IPS DF 4.7 (cell line): Measurements from ENCODE around the gene KRTAP10-3.

Source experiments
- DNase-seq: peaks from one replicate; pipeline ENCODE4 v3.0.0-alpha.2; 2013; ENCODE audit warnings: low spot score; ENCODE audit errors: extremely low read depth

KRTAP10-3 gene

DNA sequence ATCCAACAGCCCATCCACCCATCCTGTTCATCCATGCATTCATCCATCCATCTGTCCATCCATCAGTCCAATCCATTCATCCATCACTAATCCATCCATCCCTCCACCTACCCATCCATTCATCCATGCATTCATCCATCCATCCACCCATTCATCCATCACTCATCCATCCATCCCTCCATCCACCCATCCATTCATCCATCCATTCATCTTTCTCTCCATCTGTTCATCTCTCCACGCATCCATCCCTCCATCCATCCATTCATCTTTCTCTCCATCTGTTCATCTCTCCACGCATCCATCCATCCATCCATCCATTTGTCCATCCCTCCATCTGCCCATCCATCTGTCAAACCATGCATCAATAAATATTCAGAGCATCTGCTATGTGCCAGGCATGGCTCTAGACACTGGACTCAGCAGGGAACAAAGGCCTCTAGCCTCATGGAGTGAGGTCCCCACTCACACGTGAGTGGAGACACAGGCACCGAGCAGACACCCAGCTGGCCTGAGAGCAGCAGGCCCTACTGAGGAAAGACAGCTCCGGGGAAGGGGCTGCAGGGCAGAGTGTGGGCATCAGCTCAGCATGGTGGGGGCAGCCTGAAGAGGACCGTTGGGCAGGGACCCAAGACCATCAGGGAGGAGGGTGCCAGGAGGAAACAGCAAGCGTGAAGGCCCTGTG is 28.2 kb downstream of the KRTAP10-3 start:
- no peak for DNase-seq

DNA sequence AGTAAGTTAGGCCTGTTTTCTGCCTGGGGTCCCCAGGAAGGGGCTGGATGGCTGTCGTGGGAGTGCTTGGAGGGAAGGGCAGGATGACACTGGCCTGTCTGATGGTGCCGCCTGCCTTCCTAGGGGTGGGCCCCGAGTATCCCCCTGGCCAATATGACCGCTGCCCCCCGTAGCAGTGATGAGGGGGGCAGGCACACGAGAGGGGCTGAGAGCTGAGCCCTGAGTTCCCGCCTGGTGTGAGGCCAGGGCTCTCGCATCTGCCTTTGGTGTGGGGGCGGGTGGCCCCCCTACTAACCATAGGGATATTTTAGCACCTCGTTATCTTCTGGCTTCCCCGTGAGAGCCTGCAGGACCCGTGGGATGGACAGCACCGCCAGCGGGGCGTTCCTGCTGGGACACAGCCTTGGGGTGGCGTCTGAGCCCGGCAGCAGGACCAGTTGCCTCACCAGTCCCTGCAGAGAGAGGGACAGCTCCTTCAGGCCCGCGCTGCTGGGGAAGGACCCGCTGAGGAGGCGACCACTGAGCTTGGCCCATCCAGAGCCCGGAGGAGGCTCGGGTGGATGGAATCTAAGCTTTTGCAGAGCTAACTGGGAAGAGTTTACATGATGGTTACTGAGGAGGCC is 29.0 kb downstream of the KRTAP10-3 start:
- no peak for DNase-seq

DNA sequence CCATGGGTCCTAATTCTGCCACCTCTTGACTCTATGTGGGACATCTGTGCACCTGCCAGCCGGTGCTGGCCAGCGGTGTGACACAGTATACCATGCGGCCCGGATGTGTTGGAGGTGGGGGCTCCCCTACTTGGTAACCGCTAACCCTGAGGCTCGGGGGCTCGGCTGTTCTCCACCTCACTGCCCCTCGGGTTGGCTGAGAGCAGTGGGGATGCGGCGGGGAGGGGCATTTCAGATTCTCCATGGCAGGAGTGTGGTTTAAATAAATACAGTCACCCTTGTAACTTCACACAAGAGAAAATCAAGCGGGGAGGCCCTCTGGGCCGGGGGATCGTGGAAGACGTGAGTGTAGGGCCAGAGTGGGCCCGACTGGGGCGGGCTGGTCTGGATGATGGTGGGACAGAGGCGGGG is 29.6 kb downstream of the KRTAP10-3 start:
- DNase-seq: no peak

DNA sequence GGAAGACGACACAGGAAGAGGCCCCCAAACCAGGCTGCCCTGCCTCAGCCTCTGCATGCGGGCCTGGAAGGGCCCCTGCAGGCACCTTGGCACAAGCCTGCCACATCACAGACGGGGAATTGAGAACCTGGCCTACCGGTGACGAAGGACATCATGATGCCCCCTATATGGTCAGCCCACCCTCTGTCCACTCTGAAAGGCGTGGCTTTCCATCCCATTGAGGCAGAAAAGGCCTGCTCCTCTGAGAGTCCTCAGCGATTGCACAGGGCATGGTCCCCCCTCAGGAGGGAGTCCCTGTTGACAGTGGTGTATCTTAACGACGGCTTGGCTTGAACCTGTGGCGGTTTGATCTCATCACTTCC is 30.0 kb downstream of the KRTAP10-3 start:
- DNase-seq: no peak

DNA sequence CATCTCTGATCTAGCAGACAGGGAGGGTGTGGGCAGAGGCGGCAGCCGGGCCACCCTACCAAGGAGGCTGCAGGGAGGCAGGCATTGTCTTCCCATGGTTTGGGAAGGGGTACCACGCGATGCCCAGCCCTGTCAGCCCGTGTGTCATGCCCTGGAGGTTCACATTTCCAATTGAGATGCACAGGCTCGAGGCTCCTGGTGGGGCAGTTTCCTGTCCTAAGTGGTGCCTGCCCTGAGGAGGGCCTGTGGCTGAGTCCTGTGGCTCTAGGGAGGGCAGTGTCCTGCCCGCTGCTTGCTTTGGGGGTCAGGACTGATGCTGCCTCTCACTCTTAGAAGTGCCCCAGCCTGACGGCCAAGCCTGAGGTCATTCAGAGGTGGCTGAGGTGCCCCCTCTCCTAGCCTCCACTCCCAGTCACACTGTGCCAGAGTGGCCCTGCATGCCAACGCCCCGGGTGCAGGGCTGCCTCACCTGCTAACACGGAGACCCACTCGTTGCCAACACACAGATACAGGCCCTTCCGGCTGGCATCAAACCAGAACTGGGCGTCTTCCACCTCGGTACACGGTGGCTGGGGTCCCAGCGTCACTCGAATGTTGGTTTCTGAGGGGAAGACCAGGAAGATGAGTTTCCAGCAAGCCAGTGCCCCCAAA is 30.5 kb downstream of the KRTAP10-3 start:
- DNase-seq: no peak

DNA sequence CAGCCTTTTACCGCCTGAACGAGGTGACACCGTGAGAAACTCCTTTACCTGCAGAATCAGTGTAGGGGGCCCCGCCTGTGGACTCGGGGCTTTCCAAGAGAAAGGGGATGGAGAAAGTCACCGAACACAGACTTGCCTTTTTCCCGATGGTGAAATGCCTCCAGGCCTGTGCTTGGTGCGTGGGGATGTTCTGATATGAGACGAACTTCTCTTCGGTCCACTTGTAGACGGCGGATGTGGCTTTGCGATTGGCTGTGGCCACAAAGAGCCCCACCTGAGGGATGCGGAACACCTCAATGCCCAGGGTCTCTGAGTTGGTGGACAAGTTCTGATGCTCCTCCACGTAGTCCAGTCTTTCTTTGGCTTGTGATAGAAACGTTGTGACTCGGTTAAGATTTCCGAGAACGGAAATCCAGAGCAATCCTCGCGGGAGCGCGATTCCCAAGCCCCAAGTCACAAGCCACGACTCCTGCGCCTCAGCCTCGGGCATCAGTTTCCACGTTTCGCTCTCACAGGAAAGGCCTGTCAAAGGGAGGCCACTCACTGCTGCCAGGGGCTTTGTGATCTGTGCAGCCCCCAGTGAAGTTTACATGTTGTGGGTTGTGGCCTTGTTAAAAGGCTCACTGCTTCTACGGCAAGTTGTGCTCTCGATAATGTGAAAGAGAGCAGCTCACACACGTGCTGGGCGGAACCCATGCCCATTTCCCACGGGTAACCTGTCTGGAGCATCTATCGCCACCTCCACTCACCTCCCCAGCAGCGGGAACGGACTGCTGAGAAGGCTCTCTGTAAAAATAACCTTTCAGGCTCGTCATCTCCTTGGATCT is 31.2 kb downstream of the KRTAP10-3 start:
- no peak for DNase-seq

DNA sequence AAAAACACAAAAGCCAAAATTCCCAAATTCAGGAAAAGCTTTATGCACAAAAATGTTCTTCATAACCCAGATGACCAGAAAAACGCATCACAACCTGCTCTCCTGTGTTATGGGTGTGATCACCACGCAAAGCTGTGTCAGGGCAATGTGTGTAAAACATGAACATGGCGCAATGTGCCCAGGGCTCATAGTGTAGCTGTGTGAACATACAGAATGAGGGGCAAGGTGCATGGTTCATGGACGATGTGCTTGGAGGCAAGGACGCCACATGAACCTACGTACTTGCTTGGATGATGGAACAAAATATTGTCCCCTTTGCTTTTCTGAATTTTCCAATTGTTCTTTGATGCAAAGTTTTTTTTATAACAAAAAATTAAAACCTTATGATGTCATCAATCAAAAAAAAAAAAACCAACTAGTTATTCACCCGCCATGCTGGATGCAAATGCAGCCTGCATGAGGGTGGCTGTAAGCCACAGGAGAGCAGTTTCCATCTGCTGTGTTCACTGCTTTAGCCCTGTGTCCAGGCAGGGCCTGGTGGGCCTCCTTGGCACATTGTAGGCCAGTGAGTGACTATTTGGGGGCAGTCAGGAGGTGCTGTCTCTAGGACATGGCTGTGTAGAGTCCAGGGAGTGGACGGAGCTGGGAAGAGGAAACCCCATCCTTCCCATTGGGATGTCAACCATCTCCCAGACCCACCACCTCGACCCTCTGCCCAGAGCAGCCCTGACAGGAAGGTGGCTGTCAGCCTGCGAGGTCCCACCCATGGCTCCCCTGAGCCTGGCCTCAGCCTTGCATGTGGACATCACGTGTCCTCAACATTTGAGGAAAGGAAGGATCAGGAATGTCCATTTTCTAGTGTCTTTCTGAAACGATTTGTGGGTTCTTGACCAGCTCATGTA is 32.2 kb downstream of the KRTAP10-3 start:
- DNase-seq: no peak

DNA sequence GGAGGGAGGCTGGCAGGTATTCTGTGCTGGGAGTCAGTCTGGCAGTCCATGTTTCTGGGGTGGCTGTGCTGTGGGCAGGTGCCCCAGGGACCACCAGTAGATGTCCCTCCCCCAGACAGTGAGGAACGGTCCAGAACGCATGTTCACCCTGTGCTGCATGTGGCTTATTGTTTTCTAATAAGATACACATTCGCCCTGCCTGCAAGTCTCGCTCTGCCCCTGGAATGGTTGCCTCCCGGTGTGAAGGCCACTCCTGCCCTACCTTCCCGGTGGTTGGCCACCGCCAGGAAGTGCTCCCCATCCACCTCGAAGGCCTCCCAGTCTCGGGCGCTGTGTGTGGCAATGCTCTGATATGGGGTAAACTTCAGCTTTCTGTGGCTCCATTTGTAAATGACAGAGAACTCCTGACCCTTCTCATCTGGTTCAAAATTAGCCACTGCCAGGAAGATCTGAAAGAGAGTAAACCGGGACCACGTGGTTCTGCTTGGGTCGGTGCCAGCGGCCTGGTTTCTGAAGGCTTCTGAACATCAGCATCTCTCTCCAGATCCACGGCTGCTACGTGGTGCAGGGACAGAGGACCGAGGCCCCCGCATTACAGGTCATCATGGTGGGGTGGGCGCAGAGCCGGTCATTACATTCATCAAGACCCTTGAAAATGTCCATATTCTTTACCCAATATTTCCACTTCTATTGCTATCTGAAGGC is 33.1 kb downstream of the KRTAP10-3 start:
- DNase-seq: no peak

DNA sequence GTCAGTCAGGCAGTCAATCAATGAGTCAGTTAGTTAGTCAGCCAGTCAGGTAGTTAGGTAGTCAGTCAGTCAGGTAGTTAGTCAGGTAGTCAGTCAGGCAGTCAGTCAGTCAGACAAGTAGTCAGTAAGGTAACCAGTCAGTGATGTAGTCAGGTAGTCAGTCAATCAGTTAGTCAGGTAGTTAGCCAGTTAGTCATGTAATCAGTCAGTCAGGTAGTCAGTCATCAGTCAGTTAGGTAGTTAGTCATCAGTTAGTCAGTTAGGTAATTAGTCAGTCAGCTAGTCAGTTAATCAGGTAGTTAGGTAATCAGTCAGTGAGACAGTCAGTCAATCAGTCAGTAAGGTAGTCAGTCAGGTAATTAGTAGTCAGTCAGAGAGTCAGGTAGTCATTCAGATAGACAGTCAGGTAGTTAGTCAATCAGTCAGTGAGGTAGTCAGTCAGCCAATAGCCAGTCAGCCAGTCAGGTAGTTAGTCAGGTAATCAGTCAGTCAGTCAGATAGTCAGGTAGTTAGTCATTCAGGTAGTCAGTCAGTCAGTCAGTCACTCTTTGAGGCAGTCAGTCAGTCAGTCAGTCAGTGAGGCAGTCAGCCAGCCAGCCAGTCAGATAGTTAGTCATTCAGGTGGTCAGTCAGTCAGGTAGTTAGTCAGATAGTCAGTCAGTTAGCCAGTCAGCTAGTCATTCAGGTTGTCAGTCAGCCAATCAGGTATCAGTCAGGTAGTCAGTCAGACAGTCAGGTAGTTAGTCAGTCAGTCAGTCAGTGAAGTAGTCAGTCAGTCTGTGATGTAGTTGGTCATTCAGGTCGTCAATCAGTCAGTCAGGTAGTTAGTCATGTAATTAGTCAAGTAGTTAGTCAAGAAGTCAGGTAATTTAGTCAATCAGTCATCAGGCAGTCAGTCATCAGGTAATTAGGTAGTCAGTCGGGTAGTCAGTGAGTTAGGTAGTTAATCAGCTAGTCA is 33.9 kb downstream of the KRTAP10-3 start:
- no peak for DNase-seq

DNA sequence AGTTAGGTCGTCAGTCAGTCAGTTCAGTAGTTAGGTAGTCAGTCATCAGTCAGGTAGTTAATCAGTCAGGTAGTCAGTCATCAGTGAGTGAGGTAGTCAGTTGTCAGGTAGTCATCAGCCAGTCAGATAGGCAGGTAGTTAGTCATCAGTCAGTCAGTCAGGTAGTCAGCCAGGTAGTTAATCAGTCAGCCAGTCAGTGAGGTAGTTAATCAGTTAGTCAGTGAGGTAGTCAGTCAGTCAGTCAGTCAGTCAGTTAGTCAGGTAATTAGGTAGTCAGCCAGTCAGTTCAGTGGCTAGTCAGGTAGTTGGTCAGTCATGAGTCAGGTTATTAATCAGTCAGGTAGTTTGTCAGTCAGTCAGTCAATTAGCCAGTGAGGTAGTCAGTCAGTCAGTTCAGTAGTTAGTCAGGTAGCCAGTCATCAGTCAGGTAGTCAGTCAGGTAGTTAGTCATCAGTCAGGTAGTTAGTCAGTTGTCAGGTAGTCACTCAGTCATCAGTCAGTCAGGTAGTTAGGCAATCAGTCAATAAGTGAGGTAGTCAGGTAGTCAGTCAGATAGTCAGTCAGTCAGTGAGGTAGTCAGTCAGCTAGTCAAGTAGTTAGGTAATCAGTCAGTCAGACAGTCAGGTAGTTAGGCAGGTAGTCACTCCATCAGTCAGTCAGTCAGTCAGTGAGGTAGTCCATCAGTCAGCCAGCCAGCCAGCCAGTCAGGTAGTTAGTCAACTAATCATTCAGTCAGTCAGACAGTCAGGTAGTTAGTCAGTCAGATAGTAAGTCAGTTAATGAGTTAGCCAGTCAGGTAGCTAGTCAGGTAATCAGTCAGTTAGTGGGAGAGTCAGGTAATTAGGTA is 34.8 kb downstream of the KRTAP10-3 start:
- DNase-seq: no peak

DNA sequence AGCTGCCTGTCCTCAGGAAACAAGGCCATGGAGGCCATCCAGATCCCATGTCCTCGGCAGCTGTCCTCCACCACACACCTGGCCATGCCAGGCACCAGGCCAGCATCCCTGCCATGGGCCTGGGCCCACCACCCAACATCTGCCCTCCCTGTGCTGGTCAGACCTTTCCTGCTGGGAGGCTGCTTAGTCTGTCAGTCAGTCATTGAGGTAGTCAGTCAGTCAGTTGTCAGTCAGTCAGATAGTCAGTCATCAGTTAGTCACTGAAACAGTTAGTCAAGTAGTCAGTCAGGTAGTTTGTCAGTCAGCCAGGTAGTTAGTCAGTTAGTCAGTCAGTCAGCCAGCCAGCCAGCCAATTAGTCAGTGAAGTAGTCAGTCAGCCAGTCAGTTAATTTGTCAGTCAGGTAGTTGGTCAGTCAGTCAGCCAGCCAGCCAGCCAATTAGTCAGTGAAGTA is 35.8 kb downstream of the KRTAP10-3 start:
- DNase-seq: no peak

DNA sequence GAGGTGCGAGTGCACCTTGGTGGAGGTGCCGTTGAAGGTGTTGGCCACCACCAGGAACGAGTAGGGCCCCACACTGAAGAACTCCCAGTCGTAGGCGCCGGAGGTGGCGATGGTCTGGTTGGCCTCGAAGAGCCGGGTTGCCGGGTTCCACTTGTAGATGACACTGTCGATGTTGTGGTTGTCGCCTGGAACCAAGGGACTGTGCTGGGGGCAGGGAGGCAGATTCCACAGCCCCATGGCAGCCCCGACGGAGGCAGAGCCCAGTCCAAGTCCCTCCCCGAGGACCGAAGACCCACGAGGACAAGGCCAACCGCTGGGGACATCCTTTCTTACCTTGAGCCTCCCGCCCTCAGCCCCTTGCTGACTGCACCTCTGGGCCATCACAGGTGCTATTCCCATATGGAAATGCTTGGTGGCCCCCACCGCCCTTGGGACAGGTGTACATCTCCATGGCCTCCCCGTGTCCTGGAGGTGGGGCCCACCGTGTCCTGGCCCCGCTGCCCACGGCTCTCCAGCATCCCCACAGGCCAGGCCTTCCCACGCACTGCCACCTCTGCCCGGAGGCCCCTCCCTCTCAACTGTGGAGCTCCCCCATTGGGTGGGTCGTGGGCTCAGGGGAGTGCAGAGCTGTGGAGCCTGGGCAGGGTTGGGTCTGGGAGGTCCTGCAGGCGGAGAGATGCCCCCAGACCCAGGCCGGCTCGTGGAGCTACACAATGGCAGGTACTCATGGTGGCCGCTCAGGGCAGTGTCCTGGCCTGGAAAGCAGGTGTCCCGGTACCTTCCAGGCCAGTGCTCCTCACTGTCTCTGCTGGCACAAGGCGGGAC is 36.5 kb downstream of the KRTAP10-3 start:
- no peak for DNase-seq

DNA sequence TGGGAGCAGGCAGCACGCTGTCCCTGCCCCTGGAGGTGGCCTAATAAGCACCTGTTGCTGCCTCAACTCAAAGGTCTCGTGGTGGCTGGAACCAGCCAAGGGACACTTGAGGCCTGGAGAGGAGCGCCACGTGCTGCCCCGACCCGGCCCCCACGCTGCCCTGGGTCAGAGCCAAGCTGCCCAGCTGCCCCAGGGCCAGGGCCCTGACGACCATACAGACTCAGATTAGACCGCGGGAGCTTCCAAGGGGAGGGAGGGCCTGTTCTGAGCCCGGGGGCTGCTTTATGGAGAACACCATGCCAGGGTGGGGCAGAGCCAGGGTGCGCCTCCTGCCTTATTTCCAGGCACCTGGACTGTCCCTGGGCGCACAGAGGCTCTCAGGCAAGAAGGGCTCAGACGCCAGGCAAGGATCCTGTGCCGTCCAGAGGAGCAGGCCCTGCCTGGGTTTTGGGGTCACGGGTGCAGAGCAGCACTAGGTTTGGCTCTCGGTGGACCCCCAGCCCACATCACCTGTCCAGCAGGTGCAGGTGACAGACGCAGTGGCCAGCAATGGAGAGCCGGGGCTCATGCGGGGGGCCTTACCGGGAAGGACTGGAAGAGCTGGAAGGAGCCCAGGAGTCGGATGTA is 37.2 kb downstream of the KRTAP10-3 start:
- no peak for DNase-seq

DNA sequence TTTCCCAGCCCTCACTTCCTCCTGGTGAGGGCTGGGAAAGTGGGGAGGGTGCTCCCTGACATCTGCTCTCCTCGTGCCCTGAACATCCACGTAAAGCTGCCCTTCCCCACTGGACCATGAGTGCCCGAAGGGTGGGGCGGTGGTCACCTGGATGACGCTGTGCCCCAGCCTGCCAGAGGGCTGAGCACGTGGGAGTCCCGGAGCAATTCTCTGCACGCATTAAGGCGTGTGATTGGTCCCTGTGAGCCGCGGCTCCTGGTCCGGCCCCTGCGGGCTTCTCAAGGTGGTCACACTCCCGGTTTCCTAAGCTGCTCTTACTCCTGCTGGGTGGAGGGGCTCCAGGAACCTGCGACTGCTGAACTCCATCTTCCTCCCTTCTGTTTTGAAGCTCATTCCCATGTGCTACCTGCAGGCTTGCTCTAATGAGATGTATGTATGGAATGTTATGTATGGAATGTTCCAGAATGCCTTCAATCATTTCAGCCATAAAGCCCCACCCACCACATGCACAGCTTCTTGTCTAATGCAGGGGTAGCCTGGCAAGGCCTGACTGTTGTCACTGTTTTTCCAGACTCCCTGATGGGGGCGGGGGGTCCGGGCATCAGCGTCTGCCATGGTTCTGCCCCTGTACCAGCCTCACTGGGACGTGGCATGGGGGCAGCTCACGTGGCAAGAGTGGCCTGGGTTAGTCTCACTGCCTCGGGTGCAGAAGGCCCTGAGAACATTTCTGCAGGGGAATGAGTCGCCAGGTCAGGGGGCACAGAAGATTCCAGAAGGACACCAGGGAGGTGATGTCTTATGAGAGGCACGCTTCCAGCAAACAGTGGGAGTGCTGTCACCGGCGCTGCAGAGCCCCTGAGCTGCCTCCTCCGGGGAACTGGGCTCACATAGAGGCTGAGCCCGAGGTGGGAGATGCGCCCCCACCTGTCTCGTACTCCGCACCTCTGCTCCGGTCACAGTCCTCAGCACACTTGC is 38.0 kb downstream of the KRTAP10-3 start:
- DNase-seq: no peak
